Measurements from ENCODE around the gene HPS3. TPM values are rescaled to one million over a fixed set of nuclear protein-coding genes. Genes with fewer than 3 reads are reported as not detected.

Gene HPS3
- total and polyA plus RNA-seq, 12 donors, result 3.7 to 12.8 (median 4.7) TPM

GRCh38 chr3:149150436-149150835 lies 21.0 kb downstream of the HPS3 start:
- Histone ChIP-seq H3K9me3 (no peaks in the 10 kb centered on the region), H3K27me3 (no peaks in the 10 kb centered on the region), H3K4me1 (peaks cover 0 to 42% (median 0%) of the 10 kb centered on the region in 9 donors), H3K27ac (no peak overlapping the region), H3K4me3 (no peak overlapping the region), H3K36me3 (peaks cover 0 to 95% (median under 1%) of the 10 kb centered on the region in 9 donors)
- 98% methylated on average over 6 of the region's 6 CpGs for WGBS, 2 donors
- TF ChIP-seq CTCF (IDR thresholded peaks at IDR 0.05), result no peak
- intact Hi-C loops (cut with DNase I), result no loop called here
- ATAC-seq (no peak), DNase-seq (no peak)

- Histone ChIP-seq H3K36me3 (peaks cover 0 to 95% (median 4%) of the 10 kb centered on the region in 9 donors), H3K4me1 (peaks cover 0 to 29% (median 0%) of the 10 kb centered on the region in 9 donors), H3K4me3 (no peak overlapping the region), H3K9me3 (no peaks in the 10 kb centered on the region), H3K27me3 (no peaks in the 10 kb centered on the region), H3K27ac (peak overlapping the region in 5 of 10 donors; percentile 0 to 69 (median 24))
- intact Hi-C loops (cut with DNase I), result no loop called here
- WGBS, 2 donors, result 63% methylated on average over 2 of the region's 2 CpGs
- DNase-seq, result no peak
- peak in 5 of 8 donors; percentile 52 to 62 (median 61) for ATAC-seq
- TF ChIP-seq CTCF (IDR thresholded peaks at IDR 0.05), result no peak
Observed at GRCh38 chr3:149151843-149152242, 22.4 kb downstream of the HPS3 start.

GRCh38 chr3:149152420-149152819 lies 23.0 kb downstream of the HPS3 start:
- Histone ChIP-seq H3K4me1 (peaks cover 0 to 23% (median 0%) of the 10 kb centered on the region in 9 donors), H3K27me3 (no peaks in the 10 kb centered on the region), H3K27ac (peak overlapping the region in 5 of 10 donors; percentile 0 to 69 (median 24)), H3K9me3 (no peaks in the 10 kb centered on the region), H3K36me3 (peaks cover 0 to 98% (median 4%) of the 10 kb centered on the region in 9 donors), H3K4me3 (no peak overlapping the region)
- ATAC-seq (peak in 1 of 8 donors; percentile 11), DNase-seq (no peak)
- WGBS, 2 donors, result 72 to 78% methylated on average over 2 of the region's 2 CpGs
- intact Hi-C loops (cut with DNase I), result no loop called here
- TF ChIP-seq CTCF (IDR thresholded peaks at IDR 0.05), result no peak

GRCh38 chr3:149153402-149153801 lies 24.0 kb downstream of the HPS3 start:
- Histone ChIP-seq H3K36me3 (peaks cover 0 to 98% (median 4%) of the 10 kb centered on the region in 9 donors), H3K4me3 (no peak overlapping the region), H3K4me1 (peaks cover 0 to 20% (median 0%) of the 10 kb centered on the region in 9 donors), H3K27me3 (no peaks in the 10 kb centered on the region), H3K27ac (no peak overlapping the region), H3K9me3 (no peaks in the 10 kb centered on the region)
- no peak for ATAC-seq
- intact Hi-C loops (cut with DNase I), result no loop called here
- no peak for DNase-seq
- no peak for TF ChIP-seq CTCF (IDR thresholded peaks at IDR 0.05)

Measured in heart right ventricle (tissue), 16 donors.